GM12872 (cell line): ENCODE measurements around the gene RELN.

Source experiments
- CTCF ChIP-seq: IDR thresholded peaks from 3 replicates; pipeline ENCODE4 v1.5.1; 2011; ENCODE audit warnings: low read depth, mild to moderate bottlenecking, low read length, moderate library complexity; ENCODE audit not compliant: insufficient read depth

The RELN gene

GRCh38 chr7:103547451-103548284 lies 441.8 kb downstream of the RELN start:
- TF ChIP-seq CTCF: no peak

- no peak for TF ChIP-seq CTCF
These were observed 447.0 kb downstream of the RELN start for GRCh38 chr7:103542470-103542869.

GRCh38 chr7:103541947-103542346 lies 447.5 kb downstream of the RELN start:
- no peak for TF ChIP-seq CTCF

DNA sequence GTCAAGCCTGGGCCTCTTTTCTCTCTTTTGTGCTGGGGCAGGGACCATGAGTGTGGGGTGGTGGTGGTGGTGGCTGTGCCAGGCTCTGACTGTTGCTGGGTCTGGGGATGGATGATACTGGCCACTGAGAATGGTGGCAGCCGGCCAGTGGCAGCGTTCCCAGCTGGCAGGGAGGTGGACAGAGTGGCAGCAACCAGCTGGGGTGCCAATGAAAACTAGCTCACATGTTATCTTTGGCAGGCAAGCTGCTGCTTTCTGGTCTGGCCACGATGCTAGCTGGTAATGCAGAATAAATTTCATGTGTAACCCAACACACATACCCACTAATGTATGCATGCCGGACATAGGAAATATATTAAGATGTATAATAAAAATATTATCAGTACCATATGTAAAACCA lies 448.4 kb downstream of the RELN start:
- TF ChIP-seq CTCF: no peak

DNA sequence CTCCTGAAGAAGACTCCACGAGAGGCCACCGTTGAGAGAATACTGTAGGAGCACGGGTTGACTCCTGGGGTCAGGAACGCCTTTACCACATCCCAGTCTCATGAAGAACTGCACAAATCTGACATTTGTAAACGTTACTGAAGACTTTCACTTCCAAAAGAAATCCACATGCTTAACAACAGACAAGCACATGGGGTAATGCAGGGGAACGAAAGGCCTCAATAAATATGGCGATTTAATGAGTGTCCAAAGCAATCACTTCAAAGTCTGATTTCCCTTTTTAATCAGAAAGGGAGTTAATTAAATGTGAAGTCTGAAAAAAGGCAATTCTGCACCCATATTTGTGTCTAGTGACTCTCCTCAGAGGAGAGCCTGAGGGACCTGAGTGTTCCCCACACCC lies 449.1 kb downstream of the RELN start:
- no peak for TF ChIP-seq CTCF

DNA sequence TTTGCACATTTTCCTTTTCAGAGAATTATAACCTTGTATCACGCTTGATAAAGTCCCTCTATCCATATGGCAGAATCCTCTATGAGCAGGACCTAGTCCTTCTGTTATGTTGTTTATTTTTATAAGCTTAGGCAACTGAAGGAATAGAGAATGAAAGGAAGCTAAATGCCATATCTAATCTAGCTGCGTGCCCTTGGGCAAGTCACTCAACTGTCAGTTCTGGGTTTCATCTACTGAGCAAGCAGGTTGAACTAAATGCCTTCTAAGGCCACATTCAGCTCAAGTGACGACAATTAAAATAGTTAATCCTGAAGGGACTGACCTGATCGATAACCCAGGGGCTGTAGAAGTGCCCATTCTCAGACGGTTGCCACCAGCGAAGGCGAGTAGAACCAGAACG lies 449.6 kb downstream of the RELN start:
- no peak for TF ChIP-seq CTCF

- TF ChIP-seq CTCF: no peak
These were observed 450.3 kb downstream of the RELN start for GRCh38 chr7:103538964-103539709.
